ENCODE data around the gene MAPK12.
A peak's percentile ranks its signal among the peaks of the same experiment; 100 is the strongest.

Gene MAPK12

GRCh38 chr22:50219800-50220602 is 41.5 kb downstream of the MAPK12 start:
- peak overlapping the region; percentile 14; the same call in 1 of the 2 replicates for H3K27ac ChIP-seq
- TF ChIP-seq CTCF (conservative IDR thresholded peaks at IDR 0.05): no peak

GRCh38 chr22:50218996-50219727 is 42.3 kb downstream of the MAPK12 start:
- TF ChIP-seq CTCF (conservative IDR thresholded peaks at IDR 0.05): no peak
- H3K27ac ChIP-seq: peak overlapping the region; percentile 14; the same call in 1 of the 2 replicates

- TF ChIP-seq CTCF (conservative IDR thresholded peaks at IDR 0.05): no peak
- H3K27ac ChIP-seq: no peak overlapping the region
Measured at GRCh38 chr22:50218153-50218995, 43.1 kb downstream of the MAPK12 start.

GRCh38 chr22:50217543-50218152 is 43.8 kb downstream of the MAPK12 start:
- no peak overlapping the region for H3K27ac ChIP-seq
- TF ChIP-seq CTCF (conservative IDR thresholded peaks at IDR 0.05): no peak

GRCh38 chr22:50216684-50217520 is 44.6 kb downstream of the MAPK12 start:
- H3K27ac ChIP-seq: no peak overlapping the region
- TF ChIP-seq CTCF (conservative IDR thresholded peaks at IDR 0.05): no peak

- TF ChIP-seq CTCF (conservative IDR thresholded peaks at IDR 0.05): no peak
- no peak overlapping the region for H3K27ac ChIP-seq
Measured at GRCh38 chr22:50216055-50216683, 45.3 kb downstream of the MAPK12 start.
